HG02884 (cell line): ENCODE results near the gene CENPO.

Experiments used
- ATAC-seq: cut with Tn5 transposase; IDR thresholded peaks from one replicate; pipeline ENCODE4 v1.9.1; 2021; ENCODE audit warnings: mild to moderate bottlenecking, moderate library complexity; ENCODE audit not compliant: unreplicated experiment

The CENPO gene

DNA sequence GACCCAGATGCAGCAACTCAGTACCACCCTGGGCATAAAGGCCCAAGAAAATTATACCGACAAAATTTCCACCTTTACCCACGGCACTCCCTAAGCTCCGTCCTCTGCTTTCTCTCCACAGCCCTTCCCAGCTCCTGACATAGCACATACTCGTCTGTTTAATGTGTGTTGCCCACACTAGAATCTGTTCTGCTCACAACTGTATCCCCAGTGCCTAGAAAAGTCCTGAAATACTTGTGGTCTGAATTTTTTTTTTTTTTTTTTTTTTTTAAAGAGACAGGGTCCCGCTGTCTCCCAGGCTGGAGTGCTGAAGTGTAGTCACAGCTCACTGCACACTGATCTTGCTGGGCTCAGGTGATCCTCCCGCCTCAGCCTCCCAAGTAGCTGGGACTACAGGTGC is 64.5 kb downstream of the CENPO start:
- ATAC-seq = no peak

DNA sequence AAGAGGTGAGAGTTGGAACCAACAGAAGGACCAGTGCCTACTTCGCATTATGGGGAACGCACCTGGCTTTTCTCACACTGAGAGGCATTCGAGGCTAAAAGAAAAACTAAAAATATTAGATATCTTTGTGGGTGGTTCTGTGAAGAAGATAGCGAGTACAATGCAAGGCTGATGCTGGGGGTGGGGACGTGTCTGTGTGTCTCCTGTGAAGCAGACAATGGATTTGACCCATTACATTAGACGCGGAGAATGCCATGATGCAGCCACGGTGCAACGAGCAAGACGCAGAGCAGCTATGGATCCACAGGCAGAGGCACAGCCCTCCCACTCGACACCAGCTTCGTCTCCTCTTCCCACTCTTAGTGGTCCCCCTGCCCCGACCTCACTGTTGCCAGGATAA is 65.8 kb downstream of the CENPO start:
- ATAC-seq = no peak

DNA sequence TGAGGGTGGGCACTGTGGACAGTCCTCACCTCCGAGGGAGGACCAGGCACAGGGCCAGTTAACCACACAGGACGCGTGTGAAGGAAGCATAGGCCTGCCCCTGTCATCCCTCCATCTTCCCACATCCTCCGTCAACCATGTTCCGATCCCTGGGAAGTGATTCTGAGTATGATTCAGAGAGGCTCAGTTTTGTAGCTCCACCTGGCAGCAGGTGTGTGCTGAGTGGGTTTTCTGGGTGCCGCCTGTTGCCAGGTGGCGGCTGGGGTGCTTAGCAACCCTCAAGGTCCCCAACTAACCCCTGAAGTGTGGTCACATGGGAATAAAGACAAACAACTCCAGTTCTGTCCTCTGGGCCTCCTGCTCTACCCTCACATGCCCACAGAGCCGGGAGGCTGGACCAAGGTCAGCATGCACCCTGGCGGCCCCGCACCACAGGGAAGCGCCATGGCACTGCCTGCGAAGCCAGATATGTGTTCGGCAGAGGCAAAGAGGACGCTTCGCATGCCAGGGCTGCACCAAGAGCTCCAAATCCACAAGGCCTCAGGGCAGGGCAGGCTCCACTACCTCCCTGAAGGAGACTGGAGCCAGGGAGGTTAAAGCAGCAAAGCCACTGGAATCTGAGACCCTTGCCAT is 66.9 kb downstream of the CENPO start:
- ATAC-seq = no peak

DNA sequence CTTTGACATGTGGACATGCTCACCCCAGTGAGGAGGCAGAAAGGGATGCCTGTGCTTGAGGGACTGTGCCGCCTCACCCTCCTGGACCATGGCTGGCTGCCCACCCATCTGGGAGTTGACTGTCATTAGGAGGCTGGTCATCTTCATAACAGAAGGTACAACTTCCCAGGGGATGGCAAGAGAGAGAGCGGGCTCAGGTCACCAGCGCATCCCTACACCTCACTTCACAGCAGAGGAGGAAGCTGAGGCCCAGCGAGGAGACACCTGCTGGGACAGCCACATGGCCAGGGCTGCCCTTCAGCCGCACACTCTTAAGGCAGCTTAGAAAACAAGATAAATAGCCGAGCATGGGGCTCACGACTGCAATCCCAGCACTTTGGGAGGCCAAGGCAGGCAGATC is 67.4 kb downstream of the CENPO start:
- no peak for ATAC-seq

DNA sequence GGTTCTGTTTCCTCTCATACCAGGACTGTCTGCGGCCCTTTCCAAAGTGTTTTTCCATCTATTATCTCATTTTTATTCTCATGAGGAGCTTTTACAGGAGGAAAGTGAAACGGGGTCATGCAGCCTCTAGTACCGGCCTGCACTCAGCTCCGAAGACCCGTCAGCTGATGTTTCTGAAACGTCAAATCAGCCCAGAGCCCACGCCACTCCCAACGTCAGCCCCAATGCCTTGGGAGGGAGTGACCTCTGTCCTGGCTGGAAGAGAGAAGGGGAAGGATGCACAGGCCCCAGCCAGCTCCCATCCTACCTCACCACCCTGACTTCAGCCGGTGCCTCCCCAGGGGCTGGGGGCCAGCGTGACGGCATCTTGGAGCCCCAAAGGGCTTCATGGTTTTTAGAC is 68.3 kb downstream of the CENPO start:
- no peak for ATAC-seq

DNA sequence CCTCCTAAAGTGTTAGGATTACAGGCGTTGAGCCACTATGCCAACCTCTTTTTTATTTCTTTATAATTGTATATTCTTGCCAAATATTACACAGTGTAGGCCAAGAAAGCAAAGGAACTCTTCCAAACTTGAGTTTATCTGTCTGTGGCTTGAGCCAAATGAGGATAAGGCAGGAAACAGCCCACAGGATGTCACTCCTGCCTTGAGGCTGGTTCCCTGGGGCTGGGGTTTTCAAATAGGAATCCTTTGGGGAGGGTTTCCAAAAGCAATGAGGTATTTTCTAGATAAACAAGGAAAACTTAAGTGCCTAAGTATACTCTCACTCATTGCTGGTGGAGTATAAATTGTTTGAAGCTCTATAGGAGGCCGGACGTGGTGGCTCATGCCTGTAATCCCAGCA is 70.4 kb downstream of the CENPO start:
- ATAC-seq = no peak

DNA sequence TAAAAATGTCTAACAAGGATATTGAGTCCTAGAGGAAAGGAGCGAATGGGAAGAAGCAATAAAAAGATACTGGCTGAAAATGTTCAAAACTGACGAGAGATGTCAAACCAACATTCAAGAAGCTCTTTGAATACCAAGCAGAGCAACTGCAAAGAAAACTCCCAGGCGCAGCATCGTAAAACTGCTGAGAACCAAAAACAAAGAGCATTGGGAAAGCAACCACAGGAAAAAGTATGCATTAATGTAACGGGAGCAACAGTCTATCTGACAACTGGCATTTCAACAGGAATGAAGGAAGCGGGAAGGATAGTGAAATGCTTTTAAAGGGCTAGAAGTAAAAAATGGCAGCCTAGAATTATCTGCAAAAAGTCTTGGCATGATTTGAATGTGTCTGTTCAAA is 73.7 kb downstream of the CENPO start:
- no peak for ATAC-seq

DNA sequence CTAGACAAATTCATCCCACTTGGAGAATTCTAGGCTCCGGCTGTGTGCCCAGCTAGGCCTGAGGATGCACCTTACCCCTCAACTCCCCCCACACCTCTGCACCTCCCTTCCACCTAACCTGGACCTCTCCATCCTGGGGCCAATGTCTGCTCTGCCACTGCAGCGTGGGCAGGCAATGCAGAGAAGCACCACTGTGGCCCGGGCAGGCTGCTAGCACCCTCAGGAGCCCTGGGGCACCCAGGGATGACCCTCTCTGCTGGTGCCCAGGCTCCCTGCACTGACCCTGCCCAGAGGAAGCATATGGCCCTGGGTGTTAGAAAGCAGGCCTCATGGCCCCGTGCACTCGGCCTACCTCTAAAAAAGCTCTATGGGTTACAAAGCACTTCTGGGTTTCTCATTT is 77.2 kb downstream of the CENPO start:
- ATAC-seq = no peak

DNA sequence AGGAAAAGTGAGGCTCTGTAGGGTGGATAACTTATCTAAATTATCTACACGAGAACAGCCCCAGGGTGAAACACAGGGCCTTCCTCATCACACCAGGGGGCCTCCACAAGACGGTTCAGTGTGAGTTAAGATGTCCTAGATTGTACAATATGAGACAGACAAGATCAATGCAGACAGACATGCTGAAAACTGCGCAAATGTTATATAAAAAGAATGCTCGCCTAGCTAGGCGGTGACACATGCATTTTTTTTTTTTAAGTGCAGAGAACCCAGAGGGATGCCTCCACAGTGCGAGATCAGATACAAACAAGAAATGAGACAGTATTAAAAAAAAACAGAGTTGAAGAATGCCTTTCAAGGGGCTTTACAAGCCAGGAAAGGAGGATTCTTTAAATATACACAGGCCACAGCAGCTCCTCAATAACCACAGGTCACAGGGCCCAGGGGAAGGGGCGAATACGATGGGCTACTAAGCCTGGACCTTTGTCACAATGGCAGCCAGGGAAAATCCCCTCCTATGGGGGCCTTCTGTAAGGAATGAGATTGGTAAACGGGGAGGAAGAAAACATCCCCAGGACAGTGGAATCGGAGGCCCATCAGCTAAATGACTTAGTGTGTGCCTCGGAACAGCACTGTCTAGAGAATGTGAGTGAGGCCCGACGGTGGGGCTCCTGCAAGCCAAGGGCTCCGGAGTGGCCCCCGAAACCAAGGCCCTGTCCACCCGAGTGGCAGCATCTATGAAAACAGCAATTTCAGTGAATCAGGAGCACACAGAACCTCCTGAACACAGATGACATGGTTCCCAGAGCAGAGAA is 77.9 kb downstream of the CENPO start:
- no peak for ATAC-seq

DNA sequence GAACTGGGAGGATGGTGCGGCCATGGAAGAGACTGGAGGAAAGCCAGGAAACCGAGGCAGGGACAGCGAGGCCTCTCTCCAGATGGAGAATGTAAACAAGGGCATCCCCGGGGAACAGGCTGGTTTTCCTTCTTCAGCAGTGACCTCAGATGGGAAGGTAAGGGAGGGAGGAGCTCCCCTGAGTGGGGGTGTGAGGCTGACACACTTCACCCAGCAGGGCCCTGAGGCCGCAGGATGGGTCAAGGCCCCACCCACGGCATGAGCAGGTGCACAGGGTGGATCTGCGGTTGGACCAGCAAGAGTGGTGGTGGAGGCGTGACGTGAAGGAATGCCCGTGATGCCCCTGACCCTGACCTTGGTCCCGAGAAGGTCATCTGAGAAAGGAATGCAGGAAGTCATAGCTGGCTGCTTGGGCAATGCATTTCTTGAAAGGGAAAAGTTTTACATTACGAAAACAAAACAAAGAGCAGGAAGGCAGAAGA is 78.7 kb downstream of the CENPO start:
- ATAC-seq = no peak
